Measurements from ENCODE around the gene RHBDD3.

RHBDD3 gene

DNA sequence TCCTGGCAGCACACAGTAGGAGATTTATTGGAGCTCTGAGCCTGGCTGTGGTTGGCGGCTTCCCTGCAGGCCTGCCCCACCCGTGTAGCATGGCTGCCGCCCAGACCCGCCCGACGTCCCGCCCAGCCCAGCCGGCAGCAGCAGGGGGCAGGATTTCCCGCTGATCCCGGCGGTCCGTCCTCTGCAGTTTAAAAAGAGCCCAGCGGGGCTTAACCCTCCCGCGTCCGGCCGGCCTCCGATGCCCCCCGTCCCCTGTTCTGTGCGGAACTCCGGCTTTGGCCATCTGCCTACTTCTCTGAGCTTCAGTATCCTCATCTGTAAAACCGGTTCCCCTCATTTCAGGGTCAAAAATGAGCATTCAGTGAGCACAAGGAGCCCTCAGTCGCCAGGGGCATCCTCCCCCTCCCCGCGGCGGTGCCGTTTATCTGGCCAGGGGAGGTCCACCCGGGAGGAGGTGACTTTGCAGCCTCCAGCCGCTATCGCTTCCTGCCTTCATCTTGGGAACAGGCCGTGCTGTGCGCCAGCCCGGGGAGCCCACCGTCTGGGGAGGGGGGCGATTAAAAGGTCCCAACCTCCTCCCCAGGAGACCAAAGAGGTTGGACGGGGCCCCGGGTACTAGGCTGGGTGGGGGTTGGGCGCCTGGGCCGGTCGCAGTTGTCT, 38.5 kb upstream of the RHBDD3 start, which contains the start of gene GAS2L1:
GAS2L1 (plus strand) TSS at position 476 of the 660 bp plus-strand sequence. CDS start 1,456 bp downstream, outside the sequence.
- FAIRE-seq = no peak

DNA sequence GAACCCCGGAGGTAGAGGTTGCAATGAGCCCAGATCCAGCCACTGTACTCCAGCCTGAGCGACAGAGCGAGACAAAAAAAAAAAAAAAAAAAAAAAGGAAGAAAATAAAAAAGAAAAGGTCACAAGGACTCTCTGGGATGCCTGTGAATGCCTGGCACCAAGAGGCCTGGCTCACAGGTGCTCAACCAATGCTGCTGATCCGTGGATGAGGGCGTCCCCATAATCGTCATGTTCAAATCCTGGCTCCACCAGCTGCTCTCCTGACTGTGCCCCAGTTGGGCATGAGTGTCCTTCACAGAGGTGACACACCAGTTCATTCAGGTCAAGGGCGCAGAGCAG, 38.0 kb upstream of the RHBDD3 start:
- FAIRE-seq = no peak

DNA sequence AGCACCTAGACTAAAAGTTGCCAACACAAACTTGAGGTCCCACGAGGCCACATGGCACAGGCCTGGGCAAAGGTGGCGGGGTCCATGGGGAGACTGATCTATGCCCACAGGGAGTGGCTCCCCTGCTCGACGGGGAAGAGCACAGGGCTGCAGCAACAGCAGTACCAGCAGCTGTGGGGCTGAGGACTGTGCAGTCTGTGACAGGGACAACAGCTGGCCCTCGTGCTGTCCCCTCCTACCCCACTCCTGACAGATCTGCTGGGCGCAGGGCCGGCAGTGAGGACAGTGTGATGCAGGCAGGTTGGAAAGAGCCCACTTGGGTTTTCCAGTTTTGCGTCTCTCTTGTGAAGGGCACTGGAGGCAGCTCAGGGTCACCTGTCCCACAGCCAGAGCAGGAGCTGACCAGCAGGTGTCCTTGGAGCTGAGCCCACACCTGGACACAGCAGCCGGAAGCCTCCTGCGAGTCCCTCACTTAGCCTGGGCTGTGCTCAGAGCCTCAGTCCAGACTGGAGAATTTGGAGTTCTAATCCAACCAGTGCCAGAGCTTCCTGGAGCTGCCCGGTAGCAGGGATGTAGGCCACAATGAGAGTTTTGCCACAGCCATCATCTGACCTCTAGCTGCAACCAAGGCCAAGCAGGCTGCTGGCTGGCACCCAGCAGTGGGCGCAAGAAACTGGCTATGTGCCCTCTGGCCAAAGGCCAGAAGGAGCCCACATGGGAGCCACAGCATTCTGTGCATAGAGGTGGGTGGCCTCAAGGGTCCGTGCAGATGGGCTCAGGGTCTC, 35.1 kb upstream of the RHBDD3 start:
- no peak for FAIRE-seq

DNA sequence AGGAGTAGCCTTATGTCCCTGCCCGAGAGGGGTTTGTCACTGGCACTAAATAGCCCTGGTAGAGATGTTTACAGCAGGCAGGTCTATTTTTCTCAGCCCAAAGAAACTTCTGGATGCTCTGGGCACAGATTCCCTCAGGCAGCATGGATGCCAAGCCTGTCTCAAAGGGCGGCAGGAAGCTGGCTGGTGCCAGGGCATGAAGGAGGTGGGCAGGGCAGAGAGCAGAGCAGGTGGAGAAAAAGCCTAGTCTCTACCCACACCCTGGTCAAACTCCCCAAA, 34.6 kb upstream of the RHBDD3 start:
- no peak for FAIRE-seq

DNA sequence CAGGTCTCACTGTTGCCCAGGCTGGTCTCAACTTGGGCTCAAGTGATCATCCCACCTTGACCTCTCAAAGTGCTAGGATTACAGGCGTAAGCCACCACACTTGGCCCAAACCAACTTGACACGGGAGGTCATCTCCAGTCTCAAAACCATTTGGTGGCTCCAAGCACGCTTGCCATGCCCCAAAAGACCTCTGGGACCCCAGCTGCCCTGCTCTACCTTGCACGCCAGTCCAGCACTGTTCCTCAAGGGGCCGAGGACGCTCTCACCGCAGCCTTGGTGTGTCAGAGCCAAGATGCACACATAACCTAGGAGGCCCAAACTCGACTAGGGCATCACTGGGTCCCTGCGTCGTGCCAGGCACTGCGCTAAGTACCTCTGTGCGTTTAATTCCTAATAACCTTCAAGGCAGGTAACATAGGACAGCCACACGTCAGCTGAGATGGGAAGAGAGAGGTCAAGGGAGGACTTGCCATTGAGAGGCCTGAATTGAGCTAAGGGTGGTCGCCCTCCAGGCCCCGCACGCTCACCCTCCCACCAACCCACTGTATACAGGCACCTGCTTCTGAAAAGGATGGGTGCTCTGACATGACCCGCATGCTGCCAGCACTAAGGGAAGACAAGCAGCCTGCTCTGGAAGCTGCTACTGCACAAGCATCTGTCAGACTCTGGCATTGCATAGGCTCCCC, 34.1 kb upstream of the RHBDD3 start:
- no peak for FAIRE-seq

DNA sequence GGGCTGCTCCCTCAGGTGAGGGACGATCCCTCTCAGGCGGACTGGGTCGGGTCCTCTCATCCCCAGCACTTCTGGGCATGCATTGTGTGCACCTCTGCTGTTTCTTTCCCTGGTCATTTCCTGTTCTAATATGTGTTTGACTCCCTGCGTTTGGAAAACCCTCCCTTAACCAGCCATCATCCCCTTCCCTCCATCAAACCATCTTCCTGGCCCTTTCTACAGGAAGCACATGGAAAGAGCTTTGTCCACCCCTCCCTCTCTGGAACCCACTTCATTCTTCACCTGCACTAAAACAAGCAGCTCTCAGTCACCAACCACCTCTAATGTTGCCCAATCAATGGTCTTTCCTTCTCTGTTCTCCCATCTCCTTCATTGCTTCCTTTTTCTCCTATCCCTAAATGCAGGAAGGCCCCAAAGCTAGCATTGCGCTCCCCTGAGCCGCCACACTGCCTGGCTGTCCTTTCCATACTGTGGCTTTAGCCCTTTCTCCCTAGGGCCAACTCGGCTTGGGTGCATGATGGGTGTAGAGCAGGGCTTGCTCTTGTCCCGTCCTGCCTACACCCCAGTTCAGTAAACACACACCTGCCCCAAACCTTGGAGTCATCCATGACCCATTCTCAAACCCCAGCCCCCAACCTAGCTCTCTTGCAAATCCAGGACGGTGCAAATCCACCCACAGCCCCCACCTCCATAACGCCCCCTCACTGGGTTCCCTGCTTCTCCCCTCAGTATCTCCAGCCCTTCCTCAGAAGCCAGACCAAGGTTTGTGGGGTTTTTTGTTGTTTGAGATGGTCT, 33.2 kb upstream of the RHBDD3 start:
- FAIRE-seq = no peak

DNA sequence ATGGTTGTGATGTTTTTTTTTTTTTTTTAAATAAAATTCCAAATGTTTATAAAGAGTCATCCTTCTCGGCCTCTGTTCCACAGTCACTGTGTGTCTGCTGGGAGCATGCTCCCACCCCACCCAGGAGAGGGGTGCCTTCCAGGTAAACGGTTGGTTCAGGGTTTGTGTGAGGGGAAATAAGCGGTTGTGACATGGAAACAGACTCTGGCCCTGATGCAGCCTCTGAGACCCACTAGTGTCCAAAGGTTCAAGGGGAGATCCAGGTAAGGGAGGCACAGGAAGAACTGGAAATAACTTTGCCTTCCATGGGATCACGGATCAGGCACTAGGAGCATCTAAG, 32.7 kb upstream of the RHBDD3 start:
- no peak for FAIRE-seq

DNA sequence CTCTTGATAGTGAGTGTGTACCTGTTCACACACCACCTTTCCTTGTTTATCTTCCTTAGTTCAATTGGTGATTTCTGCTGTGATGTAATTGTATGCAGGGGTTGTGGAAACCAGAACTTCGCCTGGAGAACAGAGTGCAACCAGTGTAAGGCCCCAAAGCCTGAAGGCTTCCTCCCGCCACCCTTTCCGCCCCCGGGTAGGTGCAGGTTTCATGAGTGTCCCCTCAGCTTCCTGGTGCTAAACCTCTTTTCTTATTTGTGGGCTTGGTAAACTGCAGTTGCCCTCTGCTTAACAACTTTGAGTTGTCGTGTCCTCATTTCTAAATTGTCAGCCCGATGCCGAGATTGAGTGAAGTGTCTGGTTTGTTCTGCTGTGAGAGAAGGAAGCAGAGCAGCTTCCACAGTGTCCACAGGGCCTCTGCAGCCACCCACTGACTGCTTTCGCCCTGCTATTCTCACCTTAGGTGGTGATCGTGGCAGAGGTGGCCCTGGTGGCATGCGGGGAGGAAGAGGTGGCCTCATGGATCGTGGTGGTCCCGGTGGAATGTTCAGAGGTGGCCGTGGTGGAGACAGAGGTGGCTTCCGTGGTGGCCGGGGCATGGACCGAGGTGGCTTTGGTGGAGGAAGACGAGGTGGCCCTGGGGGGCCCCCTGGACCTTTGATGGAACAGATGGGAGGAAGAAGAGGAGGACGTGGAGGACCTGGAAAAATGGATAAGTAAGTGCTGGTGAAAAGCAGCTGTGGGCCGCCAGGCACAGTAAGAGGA, 31.5 kb upstream of the RHBDD3 start:
- FAIRE-seq = no peak

DNA sequence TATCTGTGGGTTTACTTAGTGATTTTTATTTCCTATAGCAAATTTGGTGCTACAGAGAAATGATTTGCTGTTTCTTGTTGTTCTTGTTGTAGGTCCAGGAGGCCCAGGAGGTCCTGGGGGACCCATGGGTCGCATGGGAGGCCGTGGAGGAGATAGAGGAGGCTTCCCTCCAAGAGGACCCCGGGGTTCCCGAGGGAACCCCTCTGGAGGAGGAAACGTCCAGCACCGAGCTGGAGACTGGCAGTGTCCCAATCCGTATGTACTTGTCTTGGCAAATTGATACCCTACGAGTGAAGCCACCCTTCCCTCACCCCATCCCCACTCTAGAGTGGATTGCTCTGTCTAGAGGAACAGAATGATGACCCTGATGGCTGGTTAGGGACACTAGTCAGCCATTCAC, 30.9 kb upstream of the RHBDD3 start:
- no peak for FAIRE-seq

DNA sequence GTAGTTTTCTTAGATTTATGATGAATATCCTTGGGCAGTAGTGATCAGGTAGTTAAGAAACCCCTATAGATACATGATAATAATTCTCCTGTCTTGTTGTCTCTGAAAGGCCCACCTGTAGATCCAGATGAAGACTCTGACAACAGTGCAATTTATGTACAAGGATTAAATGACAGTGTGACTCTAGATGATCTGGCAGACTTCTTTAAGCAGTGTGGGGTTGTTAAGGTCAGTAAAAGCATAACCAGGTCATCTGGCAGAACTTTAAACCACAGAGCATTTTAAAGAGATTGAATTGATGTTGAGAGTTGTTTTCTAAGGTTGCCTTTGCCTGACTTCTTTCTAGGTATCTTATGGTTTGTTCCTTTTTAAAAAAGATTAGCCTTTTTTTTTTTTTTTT, 24.6 kb upstream of the RHBDD3 start:
- no peak for FAIRE-seq

DNA sequence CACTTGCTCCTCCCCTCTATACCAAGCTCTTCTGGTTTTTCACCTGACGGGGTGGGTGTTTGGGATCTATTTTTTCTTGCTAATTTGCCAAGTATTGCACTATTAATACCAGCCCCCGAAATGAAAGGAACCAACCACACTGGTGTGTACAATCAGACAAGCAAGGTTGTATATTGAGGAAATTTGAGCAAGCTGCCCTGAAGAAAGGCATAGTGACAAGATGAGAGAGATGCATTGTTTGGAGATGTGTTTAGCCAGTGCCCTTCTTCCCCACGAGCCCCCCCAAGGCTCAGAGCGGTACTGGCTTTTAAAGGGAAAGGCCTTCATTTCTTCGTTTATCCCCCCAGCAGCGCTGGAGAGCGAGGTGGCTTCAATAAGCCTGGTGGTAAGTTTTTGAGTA, 23.4 kb upstream of the RHBDD3 start:
- FAIRE-seq = no peak

DNA sequence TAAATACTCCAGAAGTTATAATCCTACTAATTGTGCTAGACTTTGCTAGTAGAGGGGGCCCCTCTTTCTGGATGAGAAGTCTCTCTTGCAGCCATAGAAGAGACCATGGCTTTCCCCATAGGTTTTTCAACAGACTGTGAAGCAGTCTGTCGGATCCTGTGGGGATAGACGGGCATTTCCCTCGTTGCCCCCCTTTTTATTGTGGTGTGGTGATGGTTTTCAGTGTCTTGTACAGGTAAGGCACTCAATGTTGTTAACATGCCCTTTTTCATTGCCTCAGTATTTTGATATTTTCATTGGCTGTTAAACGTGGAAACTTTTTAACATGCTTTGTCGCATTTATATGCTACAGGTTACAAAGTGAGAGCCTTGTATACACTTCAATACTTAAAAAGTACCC, 22.3 kb upstream of the RHBDD3 start:
- FAIRE-seq = no peak

DNA sequence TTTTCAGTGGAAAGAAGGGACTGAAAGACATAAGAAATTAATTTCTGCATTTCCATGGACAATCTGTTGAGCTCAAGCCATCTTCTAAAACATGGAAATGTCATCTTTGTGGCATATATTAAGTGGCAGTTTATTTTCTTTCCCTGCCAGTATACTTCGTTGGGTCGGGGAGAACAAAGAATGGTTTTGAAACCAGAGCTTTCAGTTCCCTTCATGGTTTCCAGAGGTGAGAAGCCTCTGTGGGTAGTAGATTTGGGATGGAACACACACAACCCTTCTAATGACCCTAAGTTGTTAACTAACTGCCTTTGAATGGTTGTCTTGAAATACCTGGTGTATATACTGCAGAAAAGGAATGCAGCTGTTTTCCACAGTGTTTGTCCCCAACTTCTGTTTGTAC, 21.1 kb upstream of the RHBDD3 start:
- no peak for FAIRE-seq

DNA sequence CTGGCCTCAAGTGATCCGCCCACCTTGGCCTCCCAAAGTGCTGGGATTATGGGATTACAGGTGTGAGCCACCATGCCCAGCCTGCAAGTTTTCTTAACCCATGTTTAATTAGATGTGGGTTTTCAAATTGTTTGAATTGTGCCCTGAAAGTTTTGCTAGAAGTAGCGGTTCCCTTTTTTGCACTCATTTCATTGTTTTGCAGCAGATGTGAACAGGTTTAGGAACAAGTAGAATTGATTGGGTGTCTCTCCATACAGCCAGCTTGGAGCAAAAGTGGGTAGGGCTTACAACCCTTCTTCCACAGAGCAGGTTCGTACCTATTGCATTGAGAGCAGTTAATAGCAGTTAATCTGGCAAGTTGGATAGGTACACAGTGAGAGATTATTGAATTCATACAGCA, 16.4 kb upstream of the RHBDD3 start:
- no peak for FAIRE-seq

DNA sequence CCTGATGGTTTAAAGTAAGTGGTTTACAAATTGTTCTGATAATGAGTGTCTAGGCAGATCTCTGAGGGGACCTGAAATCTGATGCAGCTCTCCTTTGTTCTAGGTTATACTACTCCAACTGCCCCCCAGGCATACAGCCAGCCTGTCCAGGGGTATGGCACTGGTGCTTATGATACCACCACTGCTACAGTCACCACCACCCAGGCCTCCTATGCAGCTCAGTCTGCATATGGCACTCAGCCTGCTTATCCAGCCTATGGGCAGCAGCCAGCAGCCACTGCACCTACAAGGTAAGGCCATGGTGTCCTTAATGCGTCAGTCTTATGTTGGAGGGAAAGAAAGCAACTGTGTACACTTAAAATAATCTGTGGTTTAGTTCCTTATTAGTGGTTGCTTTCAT, 10.1 kb upstream of the RHBDD3 start:
- FAIRE-seq = no peak

DNA sequence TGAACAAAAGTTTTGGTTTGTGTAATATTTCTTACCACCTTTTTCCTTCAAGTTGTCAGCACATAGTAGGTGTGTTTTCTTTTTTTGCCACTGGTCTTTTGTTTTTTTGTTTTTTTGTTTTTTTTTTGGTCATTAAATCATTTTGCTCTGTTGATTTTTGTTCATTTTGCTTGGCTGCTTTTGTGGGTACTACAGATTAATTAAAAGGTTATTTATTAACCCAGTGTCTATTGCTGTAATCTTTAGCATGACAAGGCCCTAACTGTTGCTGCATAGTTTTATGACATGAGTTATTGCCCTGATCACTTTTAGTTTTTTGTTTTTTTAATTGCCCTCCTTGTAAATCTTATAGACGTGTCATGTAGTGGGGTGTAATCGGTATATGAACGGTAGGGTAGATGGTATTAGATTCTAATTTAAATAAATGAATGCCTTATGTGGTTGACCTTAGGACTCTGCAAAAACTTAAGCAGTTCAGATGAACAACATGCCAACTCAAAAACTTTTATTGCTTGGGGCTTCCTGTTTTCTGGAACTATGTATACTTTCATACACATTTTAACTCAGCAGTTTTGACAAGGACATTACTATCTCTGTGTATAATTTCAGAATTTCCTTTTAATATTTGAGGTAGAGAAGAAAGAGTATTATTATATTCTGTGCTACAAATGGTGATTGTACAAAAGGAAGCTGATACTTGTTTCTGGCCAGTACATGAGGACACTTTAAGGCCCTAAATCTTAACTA, 8.2 kb upstream of the RHBDD3 start:
- no peak for FAIRE-seq

DNA sequence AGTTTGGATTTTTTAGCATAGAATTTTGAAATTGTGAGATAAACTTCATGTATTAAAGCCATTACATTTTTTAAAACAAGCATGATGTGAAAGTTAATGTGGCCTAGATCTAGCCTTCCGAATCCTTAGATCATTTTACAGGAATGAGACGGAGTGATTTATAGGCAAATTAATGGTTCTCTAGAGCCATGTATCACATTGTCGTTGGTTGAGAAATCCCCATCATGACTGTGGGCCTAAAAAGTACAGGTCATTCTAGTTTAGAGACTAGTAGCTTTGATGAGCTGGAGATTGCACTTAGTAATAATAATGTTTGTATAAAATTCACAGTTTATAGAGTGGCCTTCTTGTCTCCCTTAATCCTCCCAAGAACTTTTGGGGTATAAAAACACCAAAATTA, 7.4 kb upstream of the RHBDD3 start:
- no peak for FAIRE-seq

DNA sequence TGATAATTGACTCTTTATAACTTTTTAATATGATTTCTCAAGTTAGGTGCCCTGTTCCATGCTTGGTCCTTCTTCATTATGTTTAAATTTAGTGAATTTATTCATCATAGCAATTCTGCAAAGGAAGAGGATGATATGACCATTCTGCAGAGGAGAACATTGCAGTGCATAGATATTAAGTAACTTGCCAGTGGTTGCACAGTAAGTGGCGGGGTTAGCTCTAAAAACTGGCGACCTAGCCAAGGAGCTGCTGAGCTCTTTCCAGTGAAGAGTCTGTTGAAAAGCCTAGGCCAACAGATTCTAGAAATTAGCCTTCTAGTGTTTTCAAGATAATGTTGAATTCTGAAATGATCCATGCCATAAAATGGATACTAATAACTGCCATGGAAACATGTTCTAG, 4.8 kb upstream of the RHBDD3 start:
- no peak for FAIRE-seq

DNA sequence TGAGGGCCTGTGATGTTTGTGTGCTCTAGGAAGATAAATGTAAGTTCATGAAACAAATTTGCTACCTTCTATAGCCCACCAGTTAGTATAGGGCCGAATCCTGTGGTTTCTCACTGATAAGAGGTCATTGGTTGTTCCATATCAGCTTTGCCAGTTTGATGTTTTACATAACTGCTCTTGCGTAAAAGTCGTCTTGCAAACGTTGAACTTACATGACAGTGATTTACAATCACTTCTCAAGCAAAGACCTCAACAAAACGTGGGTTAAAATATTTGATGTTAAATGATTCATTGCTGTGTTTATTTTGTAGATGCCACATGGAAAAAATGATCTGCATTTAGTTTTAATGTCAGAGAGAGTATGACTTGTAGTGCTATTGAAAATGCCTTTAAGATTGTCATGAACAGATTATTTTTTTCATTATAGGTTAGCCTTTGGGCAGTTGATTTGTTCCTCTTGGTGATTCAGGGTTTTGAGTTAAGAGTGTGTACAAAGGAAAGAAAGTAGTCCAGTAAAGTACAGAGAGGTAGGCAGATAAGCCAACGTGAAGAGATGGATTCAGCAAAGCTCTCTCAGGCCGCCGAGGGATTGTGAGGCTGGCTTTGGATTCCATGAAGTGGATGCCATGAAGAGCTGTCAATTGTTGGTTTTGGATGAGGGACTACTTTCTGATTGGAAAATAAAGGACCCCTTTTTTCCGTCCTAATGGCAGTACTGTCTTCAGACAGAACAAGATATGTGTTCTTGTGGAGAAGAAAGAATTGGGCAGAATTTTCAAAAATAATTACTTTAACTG, 2.9 kb upstream of the RHBDD3 start:
- FAIRE-seq = no peak

DNA sequence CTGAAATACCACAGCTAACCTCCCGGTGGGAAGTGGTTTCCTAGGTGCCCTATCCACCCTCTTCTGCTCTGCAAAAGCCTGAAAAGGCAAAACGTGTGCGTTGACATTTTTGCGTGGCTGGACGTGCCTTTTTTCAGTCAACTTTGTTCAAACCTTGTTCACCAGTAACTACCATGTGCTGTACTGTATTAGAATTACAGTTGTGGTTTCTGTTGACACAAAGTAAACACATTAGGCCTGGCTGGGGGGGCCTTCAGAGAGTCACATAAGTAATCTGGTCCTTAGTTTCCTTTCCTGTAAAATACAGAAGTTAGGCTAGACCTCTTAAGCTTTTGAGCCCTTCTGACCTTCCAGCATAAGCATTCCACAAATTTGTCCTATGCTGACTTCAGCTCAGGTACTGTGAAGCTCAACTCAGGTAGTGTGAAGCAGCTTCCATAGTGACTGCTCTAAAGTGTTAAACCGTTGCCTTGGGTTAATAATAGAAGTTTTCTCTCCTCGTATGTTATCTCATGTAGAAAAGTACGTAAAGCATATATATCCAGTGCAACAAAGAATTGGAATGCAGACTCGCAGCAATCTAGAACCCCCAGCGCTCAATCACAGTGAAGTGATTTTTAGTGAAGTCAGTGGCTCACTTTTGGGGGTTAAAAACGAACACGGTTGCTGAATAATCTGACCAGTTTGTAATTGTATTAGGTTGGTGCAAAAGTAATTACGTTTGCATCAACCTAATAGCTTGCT, 2.1 kb upstream of the RHBDD3 start:
- FAIRE-seq = no peak

DNA sequence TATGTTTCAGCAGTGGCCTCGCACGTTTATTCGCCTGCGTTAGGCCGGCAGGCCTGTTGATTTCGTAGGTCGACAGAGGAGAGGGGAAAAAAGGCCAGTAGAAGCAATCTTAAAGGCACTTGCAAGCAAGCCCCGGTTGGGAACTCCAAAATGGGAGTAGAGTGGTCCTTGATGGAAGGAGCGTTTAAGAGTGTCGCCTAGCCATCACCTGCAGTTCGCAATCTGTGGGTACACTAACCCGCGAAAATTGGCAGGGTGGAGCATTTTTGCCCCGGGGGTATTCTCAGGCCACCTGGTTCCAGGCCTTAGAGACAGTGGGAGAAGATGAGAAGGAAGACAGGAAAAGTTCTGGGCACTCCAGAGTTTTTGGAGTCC, 1.4 kb upstream of the RHBDD3 start:
- FAIRE-seq = no peak

Measured in endometrium (tissue), 2 donors.